Endothelial cell of umbilical vein (primary cell): ENCODE results near the gene ANO1. TPM values are rescaled to one million over a fixed set of nuclear protein-coding genes. Genes with fewer than 3 reads are reported as not detected.

Source experiments
- BruUV-seq: library from RNA; stranded (reverse); fragments of 400-500 nt; replicated peaks from 2 replicates; lab custom pipeline; 2021; lab: Mats Ljungman, UMichigan
- CTCF ChIA-PET: fragments of 300-600, 350-600 bp; sonication (Branson Sonifier 250); formaldehyde crosslinking; loops from one replicate; lab custom pipeline; 2021; ENCODE audit warnings: antibody characterized with exemption, inconsistent platforms; lab: Charles Lee
- POLR2A ChIA-PET: fragments of 300-600, 350-600 bp; sonication (Branson Sonifier 250); formaldehyde crosslinking; loops from one replicate; lab custom pipeline; 2021; ENCODE audit warnings: antibody characterized with exemption, inconsistent platforms; lab: Charles Lee
- DNase-seq: peaks from one replicate; pipeline ENCODE4 v3.0.0-alpha.2; 2011; ENCODE audit warnings: low read depth, low spot score
- FAIRE-seq: peaks from 2 replicates; lab custom pipeline; 2011; peaks lifted over from hg19 to GRCh38; lab: Jason Lieb, UNC
- H2AFZ ChIP-seq: 2 replicates; pipeline ENCODE4 v1.6.0; 2012; ENCODE audit warnings: low read depth, low read length, control low read depth, inconsistent platforms
- H3K27ac ChIP-seq: 2 replicates; pipeline ENCODE4 v1.5.1; 2011; ENCODE audit warnings: low read depth, mild to moderate bottlenecking, control low read depth, low read length, moderate library complexity; ENCODE audit not compliant: insufficient read depth
- H3K27me3 ChIP-seq, 2 experiments: 2 replicates each; pipeline versions ENCODE4 v1.6.0 to v1.6.1; 2011; ENCODE audit warnings: low read length in 2 of 2, mixed read lengths in 1 of 2; ENCODE audit not compliant: control insufficient read depth in 2 of 2, insufficient read depth in 2 of 2
- H3K36me3 ChIP-seq, 2 experiments: 2 replicates in 1 of 2; 3 replicates in 1 of 2; pipeline ENCODE4 v1.5.1; 2011; ENCODE audit warnings: low read length in 2 of 2, mild to moderate bottlenecking in 1 of 2, moderate library complexity in 1 of 2; ENCODE audit not compliant: control insufficient read depth in 2 of 2, insufficient read depth in 2 of 2; ENCODE audit errors: extremely low read depth in 1 of 2
- H3K4me1 ChIP-seq: 3 replicates; pipeline ENCODE4 v1.5.1; 2011; ENCODE audit warnings: mild to moderate bottlenecking, low read length; ENCODE audit not compliant: control insufficient read depth, insufficient read depth; ENCODE audit errors: extremely low read depth
- H3K4me2 ChIP-seq: 2 replicates; pipeline ENCODE4 v1.6.1; 2011; ENCODE audit warnings: low read length, control low read depth, mixed read lengths; ENCODE audit not compliant: insufficient read depth
- H3K4me3 ChIP-seq, 3 experiments: fragments of 200-600 bp in 1 of 3; sonication (generic), shearing (Covaris generic) in 1 of 3; replicated peaks in 1 of 3; 2 replicates each; pipeline ENCODE4 v1.5.1; 2011 to 2016; ENCODE audit warnings: control low read depth in 3 of 3, low read length in 3 of 3, mild to moderate bottlenecking in 2 of 3, inconsistent platforms in 1 of 3, low read depth in 1 of 3, moderate library complexity in 1 of 3; ENCODE audit not compliant: insufficient read depth in 1 of 3
- H3K79me2 ChIP-seq: 2 replicates; pipeline ENCODE4 v1.6.0; 2012; ENCODE audit warnings: low read length, inconsistent platforms; ENCODE audit not compliant: control insufficient read depth, insufficient read depth
- H3K9ac ChIP-seq: replicated peaks from 2 replicates; pipeline ENCODE3; 2011; ENCODE audit warnings: low read length, control low read depth; ENCODE audit not compliant: insufficient read depth; ENCODE audit errors: extremely low read depth
- H3K9me1 ChIP-seq: replicated peaks from 3 replicates; pipeline ENCODE4 v1.6.0; 2011; ENCODE audit warnings: mild to moderate bottlenecking, low read length; ENCODE audit not compliant: control insufficient read depth, insufficient read depth; ENCODE audit errors: extremely low read depth
- H3K9me3 ChIP-seq: replicated peaks from 2 replicates; pipeline ENCODE4 v1.5.1; 2012; ENCODE audit warnings: low read length, inconsistent platforms; ENCODE audit not compliant: control insufficient read depth, insufficient read depth
- H4K20me1 ChIP-seq: replicated peaks from 2 replicates; pipeline ENCODE3; 2011; ENCODE audit warnings: mild to moderate bottlenecking, low read length; ENCODE audit not compliant: control insufficient read depth, insufficient read depth; ENCODE audit errors: extremely low read depth
- CTCF ChIP-seq, 2 donors: IDR thresholded peaks; 1 replicate in 1 of 2; 2 replicates in 1 of 2; pipeline ENCODE4 v1.5.1; 2011; ENCODE audit warnings: low read length in 2 of 2, mild to moderate bottlenecking in 2 of 2, moderate library complexity in 2 of 2, control low read depth in 1 of 2, inconsistent platforms in 1 of 2, low read depth in 1 of 2; ENCODE audit not compliant: insufficient read depth in 1 of 2; ENCODE audit errors: extremely low read depth in 1 of 2
- EZH2 ChIP-seq: IDR thresholded peaks from 2 replicates; pipeline ENCODE4 v1.6.1; 2012; ENCODE audit warnings: borderline replicate concordance, low read depth, mild to moderate bottlenecking, moderate library complexity, low read length, inconsistent platforms; ENCODE audit not compliant: severe bottlenecking
- GATA2 ChIP-seq: IDR thresholded peaks from 2 replicates; pipeline ENCODE4 v1.7.0; 2011; ENCODE audit warnings: low read depth, mild to moderate bottlenecking, moderate library complexity, mixed read lengths, low read length; ENCODE audit not compliant: insufficient read length, insufficient read depth
- MAX ChIP-seq: IDR thresholded peaks from 2 replicates; pipeline ENCODE4 v1.6.1; 2011; ENCODE audit not compliant: insufficient read depth, insufficient read length
- MYC ChIP-seq: IDR thresholded peaks from one replicate; pipeline ENCODE4 v1.6.1; 2011; ENCODE audit warnings: mild to moderate bottlenecking, low read depth, low read length
- POLR2A ChIP-seq: IDR thresholded peaks from 2 replicates; pipeline ENCODE4 v1.6.1; 2012; ENCODE audit warnings: low read depth, mild to moderate bottlenecking, control low read depth, low read length
- POLR2AphosphoS5 ChIP-seq: IDR thresholded peaks from 2 replicates; pipeline ENCODE4 v1.6.1; 2012; ENCODE audit warnings: low read depth, mild to moderate bottlenecking, control low read depth, low read length, moderate library complexity; ENCODE audit not compliant: insufficient read depth
- dilution Hi-C: fragments of 300-500 bp; cut with MboI; formaldehyde crosslinking; loops from one replicate; pipeline ENCODE4 v1.15.0; 2019; ENCODE audit warnings: low sequenced_read_pairs; ENCODE audit not compliant: extremely low pct_ligation_motif_present
- intact Hi-C: fragments of 100-400 bp; cut with micrococcal nuclease; formaldehyde crosslinking; loops from one replicate; pipeline ENCODE4 v1.10.0; 2022
- polyA plus RNA-seq, 4 experiments: library from polyadenylated mRNA; depleted of rRNA in 3 of 4; stranded (reverse) in 3 of 4; unstranded in 1 of 4; fragments of >200 nt; gene quantifications; 2 replicates each; pipeline versions ENCODE4 v1.2.1 to v1.2.3, GENCODE V29; 2011 to 2012; ENCODE audit warnings: missing spikeins in 1 of 4
- total RNA-seq: library from RNA; stranded (reverse); gene quantifications from 2 replicates; pipeline ENCODE4 v1.2.3, GENCODE V29; 2021

ANO1 gene
- total and polyA plus RNA-seq, 2 donors (not counting 3 experiments of a cell fraction or from before 2014, with no cell fraction given), result 0.03 to 0.40 TPM

GRCh38 chr11:70048279-70049024, 29.7 kb upstream of the ANO1 start:
- DNase-seq (no peak), FAIRE-seq (no peak)
- no peak for TF ChIP-seq MAX
- no peak for TF ChIP-seq POLR2AphosphoS5
- no peak for TF ChIP-seq EZH2
- TF ChIP-seq CTCF (IDR thresholded peaks at IDR 0.05; ENCODE audit: extremely low read depth in 1 of 2, insufficient read depth in 1 of 2, low read depth in 1 of 2, low read length in 2 of 2), result peak in 1 of 2 donors; percentile 37
- no peak for TF ChIP-seq POLR2A
- TF ChIP-seq MYC, result no peak
- no peak for TF ChIP-seq GATA2
- intact Hi-C loops (no loop called here), dilution Hi-C loops (no loop called here)
- H4K20me1 ChIP-seq, result no peaks in the 10 kb centered on the region
- H3K27me3 ChIP-seq, result peaks cover 5 to 37% of the 10 kb centered on the region in 2 experiments
- H3K79me2 ChIP-seq, result no peaks in the 10 kb centered on the region
- no peaks in the 10 kb centered on the region for H3K4me1 ChIP-seq
- no peaks in the 10 kb centered on the region for H3K9me3 ChIP-seq
- H3K4me3 ChIP-seq, result no peak overlapping the region
- no peaks in the 10 kb centered on the region for H3K36me3 ChIP-seq
- no peak overlapping the region for H3K9ac ChIP-seq
- BruUV-seq, result no TSS peak
- POLR2A ChIA-PET, result no interaction called here
- H3K27ac ChIP-seq, result no peak overlapping the region
- no peak overlapping the region for H2AFZ ChIP-seq
- H3K9me1 ChIP-seq, result no peaks in the 10 kb centered on the region
- no peak overlapping the region for H3K4me2 ChIP-seq
- CTCF ChIA-PET, result interaction anchor here (0.7 kb wide), 1 partner anchor 110 kb away, joined by 3 read pairs; no protein-coding TSS in a partner anchor
